Measurements from ENCODE around the gene RMC1.
"Not testable (repeated sequence)": the region's sequence is repeated elsewhere in the genome, so short reads cannot be mapped to it uniquely, and the experiment has no call there.

Gene RMC1

DNA sequence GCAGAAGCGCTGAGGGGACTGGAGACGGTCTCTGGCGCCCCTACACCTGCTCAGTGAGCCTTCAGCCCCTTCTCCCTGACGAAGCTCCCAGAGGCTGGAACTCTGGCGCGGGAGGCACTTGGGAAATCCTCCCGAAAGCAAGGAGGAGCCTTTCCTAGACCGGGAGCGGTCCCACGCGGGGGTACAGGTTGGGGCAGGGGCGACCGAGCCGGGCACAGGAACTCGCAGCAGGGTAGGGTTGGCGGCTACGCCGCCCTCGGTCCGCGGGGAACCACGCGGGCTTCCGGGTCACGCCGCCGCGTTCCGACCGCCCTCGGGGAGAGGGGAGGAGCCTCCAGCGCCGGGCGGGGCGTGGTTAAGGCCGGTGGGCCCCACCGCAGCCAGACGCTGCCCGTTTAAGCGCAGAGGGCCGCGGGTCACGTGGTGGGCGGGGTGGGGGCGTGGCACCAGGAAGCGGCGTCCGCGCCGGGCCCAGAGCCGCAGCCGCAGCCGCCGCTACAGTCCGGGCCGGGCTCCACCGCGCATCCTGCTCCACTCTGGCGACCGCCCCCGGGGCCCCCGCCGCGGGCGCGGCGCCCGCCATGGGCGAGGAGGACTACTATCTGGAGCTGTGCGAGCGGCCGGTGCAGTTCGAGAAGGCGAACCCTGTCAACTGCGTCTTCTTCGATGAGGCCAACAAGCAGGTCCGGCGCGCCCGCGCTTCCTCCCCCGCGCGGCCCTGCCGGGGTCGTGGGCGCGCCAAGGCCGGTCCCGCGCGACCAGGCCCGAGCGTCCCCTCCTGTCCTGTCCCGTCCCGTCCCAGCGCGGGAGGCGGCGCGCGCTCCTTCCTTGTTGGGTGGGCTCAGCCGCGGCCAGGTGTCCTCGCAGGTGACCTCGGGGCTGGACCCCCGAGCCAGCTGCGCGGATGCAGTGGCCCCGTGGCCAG, at the start of gene RMC1:
RMC1 (plus strand) TSS at position 474 of the 925 bp plus-strand sequence; CDS start at position 582, 108 bp downstream.
- DNase-seq: peak; percentile 81

DNA sequence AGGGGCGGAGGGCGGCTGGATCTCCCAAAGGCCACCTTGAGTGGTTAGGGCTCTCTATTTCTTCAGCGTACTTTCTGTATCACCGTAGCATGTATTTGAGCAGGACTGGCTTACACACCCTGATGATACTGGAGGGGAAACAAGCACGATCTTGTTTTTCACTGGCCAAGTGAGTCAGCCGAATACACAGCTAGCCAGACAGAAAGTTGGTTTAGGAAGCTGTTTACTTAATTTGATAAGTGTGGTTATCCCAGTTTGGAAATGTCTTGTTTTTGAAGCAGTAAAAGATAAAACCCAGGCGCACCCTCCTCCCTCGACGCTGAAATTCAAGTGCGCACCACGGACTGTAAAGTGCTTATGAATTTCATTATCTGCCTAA, 49.6 kb upstream of the RMC1 start:
- no peak for DNase-seq

DNA sequence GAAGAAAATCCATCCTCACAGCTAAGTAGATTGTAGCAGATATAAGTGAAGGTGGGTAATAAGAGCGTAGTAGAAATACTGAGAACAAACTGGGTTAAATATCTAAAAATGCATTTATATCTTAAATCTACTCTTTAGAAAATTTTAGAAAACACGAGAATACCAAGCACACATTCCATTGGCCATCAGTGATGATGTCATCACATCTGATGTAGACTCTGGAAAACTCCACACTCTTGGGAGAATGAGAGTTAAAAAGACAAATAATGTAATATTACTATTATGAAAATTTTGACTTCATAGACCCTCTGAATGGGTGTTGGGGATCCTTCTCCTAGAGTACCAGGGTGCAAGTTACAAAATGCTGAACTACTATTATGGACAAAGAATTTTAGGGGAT, 46.5 kb upstream of the RMC1 start:
- no peak for DNase-seq

DNA sequence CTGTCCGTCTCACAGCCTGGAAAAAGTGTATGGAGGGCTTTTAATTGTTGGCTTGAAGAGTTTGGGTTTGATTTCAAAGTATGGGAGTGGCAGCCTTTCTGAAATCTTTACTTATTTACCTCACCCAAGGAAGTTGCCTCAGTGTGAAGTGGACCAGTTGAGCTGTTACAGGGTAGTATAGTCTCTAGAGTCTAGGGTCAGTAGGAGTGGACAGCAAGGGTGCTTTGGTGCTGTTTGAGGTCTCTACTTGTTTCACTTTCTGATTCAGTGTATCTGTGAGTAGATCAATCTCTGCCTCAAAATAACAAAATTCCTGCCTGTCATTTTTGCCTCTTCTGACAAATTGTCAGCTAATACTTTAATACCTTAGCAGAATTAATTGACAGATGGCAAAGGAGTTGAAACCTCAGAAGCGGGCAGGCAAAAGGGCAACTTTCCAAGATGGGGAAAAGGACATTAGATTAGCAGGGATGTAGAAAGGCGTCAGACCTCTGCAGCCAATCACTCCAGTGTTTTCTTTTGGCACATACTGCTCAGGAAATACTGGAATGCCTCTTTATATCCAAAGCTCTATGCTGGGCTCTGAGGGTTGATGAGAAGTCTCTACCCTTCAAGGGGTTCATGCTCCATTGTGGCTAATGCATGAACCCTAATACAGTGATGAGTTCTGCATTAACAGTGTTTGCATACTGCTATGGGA, 44.3 kb upstream of the RMC1 start:
- DNase-seq: no peak

DNA sequence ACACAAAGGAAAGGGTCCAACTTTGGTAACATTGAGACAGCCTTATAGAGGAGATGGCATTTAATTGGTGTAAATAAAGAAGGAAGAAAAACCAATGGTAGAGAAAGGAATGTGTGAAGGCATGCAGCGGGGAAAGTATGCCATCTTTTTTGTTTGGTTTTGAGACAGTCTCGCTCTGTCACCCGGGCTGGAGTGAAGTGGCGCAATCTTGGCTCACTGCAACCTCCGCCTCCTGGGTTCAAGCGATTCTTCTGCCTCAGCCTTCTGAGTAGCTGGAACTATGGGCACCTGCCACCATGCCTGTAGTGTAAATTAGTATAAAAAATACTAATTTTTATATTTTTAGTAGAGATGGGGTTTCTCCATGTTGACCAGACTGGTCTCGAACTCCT, 43.8 kb upstream of the RMC1 start:
- DNase-seq: no peak

DNA sequence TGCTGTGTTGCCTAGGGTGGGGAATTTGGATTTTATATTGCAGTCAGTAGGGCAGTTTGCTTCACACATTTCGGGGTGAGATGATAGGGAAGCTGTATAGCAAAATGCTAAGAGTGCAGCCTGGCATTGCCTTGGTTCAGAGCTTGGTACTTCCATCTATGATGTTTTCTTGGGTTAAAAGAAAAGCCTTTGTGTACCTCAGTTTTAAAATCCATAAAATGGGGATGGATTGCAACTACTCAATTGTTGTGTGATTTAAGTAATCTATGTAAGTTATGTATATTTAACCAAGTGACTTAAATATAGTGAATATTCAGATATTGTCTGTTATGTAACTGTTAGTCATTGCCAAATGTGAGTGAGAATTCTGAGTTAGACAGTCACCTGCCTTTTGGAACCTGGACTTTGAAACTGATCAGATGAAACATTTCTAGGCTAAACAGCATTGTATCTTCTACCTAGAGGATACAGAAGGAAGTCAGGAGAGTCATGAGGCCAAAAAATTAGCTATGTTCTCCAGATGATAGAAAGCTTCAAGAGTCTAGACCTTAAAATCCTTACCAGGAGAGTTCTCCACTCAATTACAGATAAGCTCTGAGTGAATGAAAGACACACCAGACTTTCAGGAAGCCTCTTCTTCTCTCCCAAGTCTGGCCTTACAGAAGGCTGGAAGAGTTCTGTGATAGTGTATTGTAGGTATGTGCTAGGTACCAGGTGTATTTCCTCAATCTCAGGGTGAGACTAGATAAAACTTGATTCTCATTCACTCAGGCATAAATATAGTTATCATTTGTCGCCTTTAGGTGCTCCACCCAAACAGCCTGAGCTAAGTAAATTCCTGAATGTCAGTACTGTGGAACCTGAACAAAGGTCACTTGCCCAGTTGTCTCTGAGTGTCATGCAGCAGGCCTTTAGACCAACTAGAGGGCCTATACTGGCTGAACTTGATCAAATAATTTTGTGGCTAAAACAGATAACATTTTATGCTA, 42.7 kb upstream of the RMC1 start:
- DNase-seq: no peak

DNA sequence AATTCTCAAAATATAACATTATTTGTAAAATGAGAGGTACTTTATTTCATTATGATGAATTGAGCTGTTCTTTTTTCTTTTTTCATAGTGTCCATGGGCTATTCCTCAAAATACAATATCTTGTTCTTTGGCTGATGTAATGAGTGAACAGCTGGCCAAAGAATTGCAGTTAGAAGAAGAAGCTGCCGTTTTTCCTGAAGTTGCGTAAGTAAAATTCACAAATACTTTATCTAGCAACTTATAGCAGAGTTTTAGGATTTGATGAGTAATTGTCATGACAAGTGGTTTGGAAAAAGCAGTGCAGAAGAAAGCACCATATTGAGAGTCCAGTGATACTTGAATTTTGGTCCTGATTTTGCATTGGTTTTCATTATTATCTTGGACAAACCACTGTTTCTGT, 40.4 kb upstream of the RMC1 start:
- DNase-seq: no peak

DNA sequence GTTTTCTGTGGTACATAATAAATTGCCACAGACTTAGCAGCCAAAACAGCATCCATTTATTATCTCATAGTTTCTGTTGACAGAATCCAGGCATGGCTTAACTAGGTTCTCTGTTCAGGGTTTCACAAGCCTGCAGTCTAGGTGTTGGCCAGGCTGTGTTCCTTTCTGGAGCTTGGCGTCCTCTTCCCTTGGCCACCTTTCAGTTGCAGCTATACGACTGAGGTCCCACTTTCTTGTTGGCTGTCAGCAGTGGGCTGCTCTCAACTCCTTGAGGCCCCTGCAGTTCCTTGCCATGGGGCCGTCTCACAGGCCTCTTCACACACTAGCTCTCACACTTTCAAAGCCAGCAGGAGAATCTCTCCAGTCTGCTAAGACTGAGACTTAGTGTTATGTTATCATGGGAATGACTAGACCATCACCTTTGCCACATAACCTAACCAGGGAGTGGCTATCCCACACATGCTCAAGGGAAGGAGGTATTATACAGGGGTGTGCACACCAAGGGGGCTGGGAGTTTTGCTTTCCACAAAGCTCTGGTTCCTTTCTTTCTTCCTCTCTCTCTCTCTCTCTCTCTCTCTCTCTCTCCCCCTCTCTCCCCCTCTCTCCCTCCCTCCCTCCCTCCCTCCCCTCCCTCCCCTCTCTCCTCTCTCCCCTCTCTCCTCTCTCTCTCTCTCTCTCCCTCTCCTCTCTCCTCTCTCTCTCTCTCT, 34.4 kb upstream of the RMC1 start:
- no peak for DNase-seq

DNA sequence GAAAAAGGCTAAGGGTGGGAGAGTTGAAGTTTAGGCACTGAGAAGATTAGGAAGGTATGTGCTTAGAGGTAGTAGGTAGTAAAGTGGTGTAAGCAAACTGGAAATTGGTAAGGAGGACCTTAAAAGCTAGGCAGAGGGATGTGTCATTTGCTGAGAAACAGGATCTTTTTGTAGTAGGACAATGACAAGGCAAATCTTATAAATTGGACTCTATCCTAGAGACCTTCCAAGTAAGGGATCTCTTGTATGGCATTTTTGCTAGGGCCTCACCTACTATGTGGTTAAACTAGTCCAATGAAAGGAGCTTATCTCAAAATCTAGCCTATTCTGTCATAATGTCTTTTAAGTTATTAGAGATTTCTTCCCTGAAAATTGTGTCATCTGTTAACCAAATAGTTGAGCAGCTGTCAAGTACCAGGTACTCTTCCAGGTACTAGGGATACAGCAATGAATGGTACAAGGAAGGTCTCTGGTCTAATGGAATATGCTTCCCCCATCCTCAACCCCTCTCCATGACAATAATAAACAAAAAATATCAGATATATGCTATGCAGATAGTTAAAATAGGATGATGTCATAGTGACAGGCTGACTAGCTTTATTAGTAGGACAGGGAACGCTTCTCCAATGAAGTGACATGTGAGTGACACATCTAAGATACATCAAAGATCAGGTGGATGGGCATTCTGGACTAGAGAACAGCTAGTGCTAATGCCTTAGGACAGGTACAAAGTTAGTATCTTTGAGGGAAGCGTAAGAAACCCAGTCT, 32.5 kb upstream of the RMC1 start:
- DNase-seq: no peak

DNA sequence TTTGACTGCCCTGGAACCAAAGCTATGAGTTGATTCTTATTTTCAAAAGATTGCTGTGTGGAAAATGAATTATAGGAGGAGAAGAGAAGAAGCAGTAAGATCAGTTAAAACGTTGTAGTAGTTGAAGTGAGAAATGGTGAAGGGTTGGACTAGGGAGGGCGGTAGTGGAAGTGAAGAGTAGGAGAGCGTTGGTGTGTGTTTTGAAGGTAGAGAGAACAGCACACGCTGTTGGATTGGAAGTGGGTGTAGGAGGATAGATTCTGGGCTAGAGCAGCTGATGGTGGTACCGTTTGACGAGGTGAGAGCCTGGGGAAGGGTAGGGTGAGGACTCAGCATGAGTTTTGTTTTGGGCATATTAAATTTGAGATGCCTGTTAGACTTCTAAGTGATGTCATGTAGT, 31.8 kb upstream of the RMC1 start:
- DNase-seq: no peak

DNA sequence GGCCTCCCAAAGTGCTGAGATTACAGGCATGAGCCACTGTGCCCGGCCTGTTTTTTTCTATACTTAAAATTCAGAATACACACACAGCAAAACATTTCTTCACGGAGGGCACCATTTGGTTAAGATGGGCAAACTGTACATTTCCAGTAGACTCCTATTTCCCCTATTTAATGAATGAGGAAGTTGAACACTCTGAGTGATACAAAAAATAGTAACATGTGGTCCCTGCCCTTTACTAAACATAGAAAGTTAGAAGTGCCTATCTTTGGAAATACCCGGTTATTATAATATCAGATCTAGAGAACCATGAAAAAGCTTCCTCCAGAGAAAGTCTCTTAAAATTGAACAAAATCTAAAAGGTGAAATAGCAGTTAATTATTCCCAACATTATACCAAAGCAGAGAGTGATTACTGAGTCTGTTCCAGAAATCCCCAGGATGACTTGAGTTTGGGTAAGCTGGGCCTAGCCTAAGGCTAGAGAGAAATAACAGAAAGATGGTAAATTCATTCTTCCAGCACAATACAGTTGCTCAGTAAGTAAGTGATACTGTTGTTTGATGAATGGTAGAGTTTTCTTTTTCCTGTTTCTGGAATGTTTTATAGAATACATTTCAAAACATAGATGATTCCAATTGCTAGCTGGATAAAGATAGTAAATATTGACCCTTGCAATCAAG, 23.3 kb upstream of the RMC1 start:
- no peak for DNase-seq

DNA sequence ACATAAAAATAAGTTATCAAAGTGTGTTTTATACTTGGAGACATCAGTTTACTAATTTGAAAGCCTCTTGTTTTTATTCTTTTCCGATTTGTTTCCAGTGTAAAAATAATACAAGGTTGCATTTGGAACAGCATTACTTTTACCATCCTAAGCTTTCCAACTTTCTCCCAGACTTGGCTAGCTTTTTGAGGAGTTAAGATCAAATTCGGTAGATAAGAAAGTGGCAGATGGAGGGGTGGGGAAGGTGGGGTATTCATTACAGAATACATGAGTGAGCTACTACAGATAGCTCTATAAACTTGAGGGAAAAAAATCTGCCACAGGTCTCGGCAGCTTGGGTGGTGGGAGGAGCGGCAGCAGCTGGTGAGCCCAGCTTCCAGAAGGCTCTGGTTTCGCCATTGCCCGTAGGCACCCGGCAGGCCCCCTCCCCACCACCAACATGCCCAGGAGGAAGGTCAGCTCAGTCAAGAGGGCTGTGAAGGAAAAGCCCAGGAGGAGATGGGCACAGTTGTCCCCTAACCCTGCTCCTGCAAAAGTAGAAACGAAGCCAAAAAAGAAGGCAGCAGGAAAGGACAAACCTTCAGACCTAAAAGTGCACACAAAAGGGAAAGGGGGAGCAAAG, 18.6 kb upstream of the RMC1 start:
- no peak for DNase-seq

DNA sequence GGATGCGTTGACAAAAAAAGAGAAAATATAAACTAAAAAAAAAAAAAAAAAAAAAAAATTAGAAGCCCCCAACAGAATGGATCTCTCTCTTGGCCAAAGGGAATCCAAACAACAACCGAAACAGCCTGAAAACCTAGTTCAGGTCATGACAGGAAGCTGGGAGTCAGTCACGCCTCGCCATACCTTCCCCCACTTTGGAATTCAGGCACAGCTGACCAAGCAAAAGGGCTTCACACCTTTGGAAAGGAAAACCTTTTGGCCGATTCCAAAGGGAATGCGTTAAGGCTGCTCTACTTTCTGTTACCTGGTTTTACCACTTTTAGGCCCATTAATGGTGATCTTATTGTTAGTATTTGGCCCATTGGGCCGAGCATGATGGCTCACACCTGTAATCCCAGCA, 17.9 kb upstream of the RMC1 start:
- DNase-seq: no peak

DNA sequence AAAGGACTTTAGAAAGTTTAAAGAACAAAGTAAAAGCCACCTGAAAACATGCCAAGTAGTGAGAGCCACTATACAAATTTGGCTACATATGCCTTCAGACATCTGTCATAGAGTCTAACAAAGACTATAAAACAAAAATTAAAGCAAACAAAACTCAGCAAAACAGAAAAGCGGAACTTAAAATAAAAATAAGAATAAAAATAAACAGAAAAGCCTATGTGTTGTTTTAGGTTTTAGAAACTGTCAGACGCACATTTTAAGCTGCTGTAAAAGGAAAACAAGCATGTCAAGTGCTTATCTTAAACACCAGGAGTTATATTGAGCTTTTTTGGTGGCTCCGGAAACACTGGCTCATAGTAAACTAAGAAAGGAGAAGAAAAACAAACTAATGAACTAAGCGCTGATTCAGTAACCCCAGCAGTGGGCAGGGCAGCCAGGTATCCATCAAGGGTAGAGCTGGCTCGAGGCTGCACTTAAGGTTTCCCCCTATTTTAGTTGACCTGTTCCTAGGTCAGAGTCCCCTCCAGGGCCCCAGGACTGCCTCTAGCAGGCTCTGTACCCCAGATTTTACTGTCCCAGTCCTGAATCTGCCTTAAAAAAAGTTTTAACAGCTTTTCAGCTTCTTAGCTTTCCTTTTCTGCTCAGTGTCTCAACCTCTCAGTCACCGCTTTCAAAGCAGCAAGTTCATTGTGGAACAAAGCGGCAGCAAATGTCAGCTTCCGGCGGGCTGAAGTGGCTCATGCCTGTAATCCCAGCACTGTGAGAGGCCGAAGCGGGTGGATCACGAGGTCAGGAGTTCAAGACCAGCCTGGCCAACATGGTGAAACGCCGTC, 15.4 kb upstream of the RMC1 start:
- no peak for DNase-seq

DNA sequence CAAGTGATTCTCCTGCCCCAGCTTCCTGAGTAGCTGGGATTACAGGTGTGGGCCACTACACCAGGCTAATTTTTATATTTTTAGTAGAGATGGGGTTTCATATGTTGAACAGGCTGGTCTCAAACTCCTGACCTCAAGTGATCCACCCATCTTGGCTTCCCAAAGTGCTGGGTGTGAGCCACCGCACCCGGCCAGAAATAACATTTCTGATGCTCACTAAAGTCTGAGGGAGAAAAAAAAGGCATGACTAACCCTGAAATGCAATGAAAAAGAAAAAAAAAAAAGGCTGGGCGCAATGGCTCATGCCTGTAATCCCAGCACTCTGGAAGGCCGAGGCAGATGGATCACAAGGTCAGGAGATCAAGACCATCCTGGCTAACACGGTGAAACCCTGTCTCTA, 13.7 kb upstream of the RMC1 start:
- not testable (repeated sequence) for DNase-seq

DNA sequence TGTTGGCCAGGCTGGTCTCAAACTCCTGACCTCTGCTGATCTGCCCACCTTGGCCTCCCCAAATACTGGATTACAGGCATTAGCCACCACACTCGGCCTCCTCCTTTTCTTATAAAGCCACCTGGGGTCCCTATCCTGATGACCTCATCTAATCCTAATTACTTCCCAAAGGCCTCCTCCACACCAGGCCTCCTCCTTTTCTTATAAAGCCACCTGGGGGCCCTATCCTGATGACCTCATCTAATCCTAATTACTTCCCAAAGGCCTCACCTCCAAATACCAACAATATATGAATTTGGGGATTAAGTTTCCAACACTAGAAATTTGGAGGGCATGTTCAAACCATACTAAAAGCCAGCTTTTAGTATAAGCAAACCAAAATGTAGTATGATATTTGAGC, 9.7 kb upstream of the RMC1 start:
- no peak for DNase-seq

DNA sequence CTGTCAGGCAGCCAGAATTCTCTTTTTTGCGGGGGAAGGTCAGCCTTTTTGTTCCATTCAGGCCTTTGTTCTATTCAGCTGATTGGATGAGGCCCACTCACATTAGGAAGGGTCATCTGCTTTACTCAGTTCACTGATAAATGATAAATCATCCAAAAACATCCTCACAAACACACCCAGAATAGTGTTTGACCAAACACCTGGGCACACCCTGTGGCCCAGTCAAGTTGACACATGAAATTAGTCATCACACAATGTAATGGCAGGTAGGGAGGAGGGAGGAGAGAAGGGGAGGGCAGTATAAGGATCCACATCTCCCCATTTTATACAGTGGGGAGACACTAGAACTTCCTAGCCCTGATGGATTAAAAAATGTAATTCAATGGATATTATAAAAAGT, 8.3 kb upstream of the RMC1 start:
- DNase-seq: no peak

DNA sequence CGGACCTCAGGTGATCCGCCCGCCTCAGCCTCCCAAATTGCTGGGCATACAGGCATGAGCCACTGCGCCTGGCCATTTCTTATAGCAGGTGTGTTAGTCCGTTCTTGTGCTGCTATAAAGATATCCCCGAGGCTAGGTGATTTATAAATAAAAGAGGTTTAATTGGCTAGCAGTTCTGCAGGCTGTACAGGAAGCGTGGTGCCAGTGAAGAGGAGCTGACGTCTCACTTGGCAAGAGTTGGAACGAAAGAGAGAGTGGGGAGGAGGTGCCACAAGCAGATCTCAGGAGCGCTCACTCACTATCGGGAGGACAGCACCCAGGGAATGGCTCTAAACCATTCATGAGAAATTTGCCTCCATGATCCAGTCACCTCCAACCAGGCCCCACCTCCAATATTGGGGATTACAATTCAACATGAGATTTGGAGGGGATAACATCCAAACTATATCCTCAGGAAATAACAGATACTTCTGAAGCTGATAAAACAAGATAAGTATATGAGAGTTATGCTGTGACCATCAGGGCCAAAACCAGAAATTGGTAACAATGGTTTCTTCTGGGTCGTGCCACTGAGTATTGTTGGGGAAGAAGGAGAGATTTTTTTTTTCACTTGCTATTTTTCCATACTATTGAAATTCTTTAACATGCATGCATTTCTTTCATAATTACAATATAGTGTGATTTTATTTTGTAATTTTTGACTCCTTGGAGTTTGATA, 7.4 kb upstream of the RMC1 start:
- no peak for DNase-seq

DNA sequence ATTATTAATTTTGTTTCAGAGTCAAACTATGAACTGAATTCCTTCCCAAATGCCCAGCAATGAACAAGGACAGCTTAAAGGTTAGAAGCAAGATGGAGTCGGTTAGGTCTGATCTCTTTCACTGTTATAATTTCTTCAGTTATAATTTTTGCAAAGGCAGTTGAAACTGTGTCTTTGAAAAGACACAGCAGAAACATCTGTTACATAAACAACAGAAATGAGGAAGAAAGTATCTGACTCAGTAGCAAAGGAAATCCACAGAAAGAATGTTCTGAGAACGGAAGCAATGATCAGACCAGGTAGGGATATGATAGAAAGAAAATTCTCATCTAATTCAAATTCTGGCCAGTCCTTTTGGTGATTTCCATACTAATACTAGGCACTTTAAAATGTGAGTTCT, 5.2 kb upstream of the RMC1 start:
- DNase-seq: no peak
